ENCODE data around the gene UBL4A. TPM values are rescaled to one million over a fixed set of nuclear protein-coding genes. Genes with fewer than 3 reads are reported as not detected.

UBL4A gene
- total RNA-seq, 4 donors from 2014 or later = 14.7 to 36.3 (median 29.5) TPM

DNA sequence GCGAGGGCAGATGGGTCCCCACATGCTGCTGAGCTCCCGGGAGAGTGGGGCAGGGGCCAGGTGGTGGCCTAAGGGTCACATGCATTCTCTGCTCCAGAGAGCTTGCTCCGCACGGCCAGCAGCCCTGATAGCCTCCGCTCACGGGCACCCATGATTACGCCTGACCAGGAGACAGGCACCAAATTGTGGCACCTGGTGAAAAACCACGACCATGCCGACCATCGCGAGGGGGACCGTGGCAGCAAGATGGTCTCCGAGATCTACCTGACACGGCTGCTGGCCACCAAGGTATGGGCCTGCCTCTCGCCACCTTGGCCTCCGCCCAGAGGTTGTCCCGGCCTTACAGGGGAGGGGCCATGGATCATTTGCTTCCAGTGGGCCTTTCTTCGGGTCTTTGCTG is 16.5 kb downstream of the UBL4A start:
- H3K4me1 ChIP-seq = no peaks in the 10 kb centered on the region
- no peaks in the 10 kb centered on the region for H3K36me3 ChIP-seq
- H3K4me3 ChIP-seq = no peak overlapping the region
- H3K9me3 ChIP-seq = no peaks in the 10 kb centered on the region
- intact Hi-C loops (cut with DNase I; ENCODE audit: low total_unique reads) = no loop called here
- TF ChIP-seq, protein P1, sequence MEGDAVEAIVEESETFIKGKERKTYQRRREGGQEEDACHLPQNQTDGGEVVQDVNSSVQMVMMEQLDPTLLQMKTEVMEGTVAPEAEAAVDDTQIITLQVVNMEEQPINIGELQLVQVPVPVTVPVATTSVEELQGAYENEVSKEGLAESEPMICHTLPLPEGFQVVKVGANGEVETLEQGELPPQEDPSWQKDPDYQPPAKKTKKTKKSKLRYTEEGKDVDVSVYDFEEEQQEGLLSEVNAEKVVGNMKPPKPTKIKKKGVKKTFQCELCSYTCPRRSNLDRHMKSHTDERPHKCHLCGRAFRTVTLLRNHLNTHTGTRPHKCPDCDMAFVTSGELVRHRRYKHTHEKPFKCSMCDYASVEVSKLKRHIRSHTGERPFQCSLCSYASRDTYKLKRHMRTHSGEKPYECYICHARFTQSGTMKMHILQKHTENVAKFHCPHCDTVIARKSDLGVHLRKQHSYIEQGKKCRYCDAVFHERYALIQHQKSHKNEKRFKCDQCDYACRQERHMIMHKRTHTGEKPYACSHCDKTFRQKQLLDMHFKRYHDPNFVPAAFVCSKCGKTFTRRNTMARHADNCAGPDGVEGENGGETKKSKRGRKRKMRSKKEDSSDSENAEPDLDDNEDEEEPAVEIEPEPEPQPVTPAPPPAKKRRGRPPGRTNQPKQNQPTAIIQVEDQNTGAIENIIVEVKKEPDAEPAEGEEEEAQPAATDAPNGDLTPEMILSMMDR (IDR thresholded peaks at IDR 0.05) = no peak
- no peak for TF ChIP-seq POLR2A (IDR thresholded peaks at IDR 0.05)
- no peaks in the 10 kb centered on the region for H3K27me3 ChIP-seq
- DNase-seq = no peak
- H3K27ac ChIP-seq = no peak overlapping the region

DNA sequence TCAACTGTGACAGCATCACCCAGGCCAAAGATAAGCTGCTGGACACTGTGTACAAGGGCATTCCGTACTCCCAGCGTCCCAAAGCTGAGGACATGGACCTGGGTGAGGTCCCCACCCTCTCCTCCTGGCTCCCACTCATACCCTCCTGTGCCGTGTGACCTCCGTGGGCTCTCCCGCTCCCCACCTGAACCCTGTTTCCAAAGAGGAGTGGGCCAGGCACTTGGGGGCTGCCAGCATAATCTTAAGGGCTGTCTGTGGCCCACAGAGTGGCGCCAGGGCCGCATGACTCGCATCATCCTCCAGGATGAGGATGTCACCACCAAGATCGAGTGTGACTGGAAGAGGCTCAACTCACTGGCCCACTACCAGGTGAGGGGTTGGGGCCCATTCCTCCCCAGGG is 17.3 kb downstream of the UBL4A start:
- H3K36me3 ChIP-seq = no peaks in the 10 kb centered on the region
- H3K27ac ChIP-seq = no peak overlapping the region
- no peaks in the 10 kb centered on the region for H3K9me3 ChIP-seq
- H3K27me3 ChIP-seq = no peaks in the 10 kb centered on the region
- TF ChIP-seq, protein P1 (IDR thresholded peaks at IDR 0.05) = no peak
- no peak overlapping the region for H3K4me3 ChIP-seq
- H3K4me1 ChIP-seq = no peaks in the 10 kb centered on the region
- intact Hi-C loops (cut with DNase I; ENCODE audit: low total_unique reads) = no loop called here
- DNase-seq = no peak

DNA sequence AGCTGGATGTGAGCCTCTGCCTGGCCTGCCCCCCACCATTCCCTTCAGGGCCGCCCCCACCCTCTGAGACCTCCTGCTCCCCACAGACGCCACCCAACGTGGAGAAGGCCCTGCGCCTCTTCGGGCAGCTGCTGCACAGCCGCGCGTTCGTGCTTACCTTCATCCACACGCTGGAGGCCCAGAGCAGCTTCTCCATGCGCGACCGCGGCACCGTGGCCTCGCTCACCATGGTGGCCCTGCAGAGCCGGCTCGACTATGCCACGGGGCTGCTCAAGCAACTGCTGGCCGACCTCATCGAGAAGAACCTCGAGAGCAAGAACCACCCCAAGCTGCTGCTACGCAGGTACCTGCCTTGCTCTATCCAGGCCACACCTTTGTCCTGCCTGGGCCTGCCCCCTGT is 18.2 kb downstream of the UBL4A start:
- no peak for DNase-seq

DNA sequence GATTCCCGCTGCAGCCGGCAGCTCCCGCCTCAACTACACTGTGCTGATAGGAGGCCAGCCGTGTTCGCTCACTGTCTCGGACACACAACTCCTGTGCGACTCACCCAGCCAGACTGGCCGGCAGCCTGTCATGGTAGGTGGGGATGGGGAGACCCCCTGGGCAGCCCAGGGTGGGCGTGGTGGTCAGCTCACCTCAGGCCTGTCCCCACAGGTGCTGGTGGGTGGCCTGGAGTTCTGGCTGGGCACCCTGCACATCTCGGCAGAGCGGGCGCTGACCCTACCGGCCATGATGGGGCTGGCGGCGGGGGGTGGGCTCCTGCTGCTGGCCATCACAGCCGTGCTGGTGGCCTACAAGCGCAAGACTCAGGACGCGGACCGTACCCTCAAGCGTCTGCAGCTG is 18.9 kb downstream of the UBL4A start:
- intact Hi-C loops (cut with DNase I; ENCODE audit: low total_unique reads) = no loop called here
- H3K36me3 ChIP-seq = no peaks in the 10 kb centered on the region
- DNase-seq = no peak
- no peak overlapping the region for H3K4me3 ChIP-seq
- H3K4me1 ChIP-seq = no peaks in the 10 kb centered on the region
- no peak for TF ChIP-seq POLR2A (IDR thresholded peaks at IDR 0.05)
- TF ChIP-seq, protein P1 (IDR thresholded peaks at IDR 0.05) = no peak
- no peaks in the 10 kb centered on the region for H3K9me3 ChIP-seq
- no peaks in the 10 kb centered on the region for H3K27me3 ChIP-seq
- no peak overlapping the region for H3K27ac ChIP-seq

More for the DNA sequence above, 18.2 kb downstream of the UBL4A start:
- Histone ChIP-seq H3K9me3 (no peaks in the 10 kb centered on the region), H3K4me1 (no peaks in the 10 kb centered on the region), H3K27ac (no peak overlapping the region), H3K4me3 (no peak overlapping the region), H3K27me3 (no peaks in the 10 kb centered on the region), H3K36me3 (no peaks in the 10 kb centered on the region)
- TF ChIP-seq, protein P1 (IDR thresholded peaks at IDR 0.05) = no peak
- TF ChIP-seq POLR2A (IDR thresholded peaks at IDR 0.05) = no peak
- intact Hi-C loops (cut with DNase I; ENCODE audit: low total_unique reads) = no loop called here

DNA sequence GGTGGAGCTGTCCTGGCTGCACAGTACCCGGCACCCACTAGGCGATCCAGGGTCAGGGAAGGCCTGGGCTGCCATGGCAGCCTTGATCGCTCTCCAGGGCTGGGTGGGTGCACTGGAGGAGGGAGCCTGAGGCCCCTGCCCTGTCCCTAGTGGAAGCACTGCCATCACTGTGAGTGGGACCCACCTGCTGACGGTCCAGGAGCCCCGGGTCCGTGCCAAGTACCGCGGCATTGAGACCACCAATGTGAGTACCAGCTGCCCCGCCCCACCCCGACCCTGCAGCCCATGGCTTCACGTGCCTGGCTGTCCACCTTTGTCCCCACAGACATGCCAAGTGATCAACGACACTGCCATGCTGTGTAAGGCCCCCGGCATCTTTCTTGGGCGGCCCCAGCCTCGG is 19.5 kb downstream of the UBL4A start:
- no peak for DNase-seq
- no peak for TF ChIP-seq POLR2A (IDR thresholded peaks at IDR 0.05)
- intact Hi-C loops (cut with DNase I; ENCODE audit: low total_unique reads) = no loop called here
- H3K9me3 ChIP-seq = no peaks in the 10 kb centered on the region
- H3K4me3 ChIP-seq = no peak overlapping the region
- no peak overlapping the region for H3K27ac ChIP-seq
- no peaks in the 10 kb centered on the region for H3K27me3 ChIP-seq
- no peaks in the 10 kb centered on the region for H3K4me1 ChIP-seq
- no peaks in the 10 kb centered on the region for H3K36me3 ChIP-seq

DNA sequence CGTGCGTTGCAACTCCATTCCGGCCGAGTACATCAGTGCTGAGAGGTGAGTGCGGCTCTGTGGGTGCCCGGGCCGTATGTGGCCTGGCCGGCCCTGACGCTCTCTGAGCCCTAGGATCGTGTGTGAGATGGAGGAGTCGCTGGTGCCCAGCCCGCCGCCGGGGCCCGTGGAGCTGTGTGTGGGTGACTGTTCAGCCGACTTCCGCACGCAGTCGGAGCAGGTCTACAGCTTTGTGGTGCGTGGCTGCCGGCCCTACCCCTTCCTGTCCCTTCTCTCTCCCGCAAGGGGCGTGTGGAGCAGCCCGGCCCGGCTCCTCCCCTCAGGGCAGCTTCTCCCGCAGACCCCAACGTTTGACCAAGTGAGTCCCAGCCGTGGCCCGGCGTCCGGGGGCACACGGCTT is 20.4 kb downstream of the UBL4A start:
- no peaks in the 10 kb centered on the region for H3K9me3 ChIP-seq
- no peak for DNase-seq
- H3K27me3 ChIP-seq = no peaks in the 10 kb centered on the region
- no peak overlapping the region for H3K27ac ChIP-seq
- intact Hi-C loops (cut with DNase I; ENCODE audit: low total_unique reads) = no loop called here
- H3K4me1 ChIP-seq = no peaks in the 10 kb centered on the region
- TF ChIP-seq, protein P1 (IDR thresholded peaks at IDR 0.05) = no peak
- no peak for TF ChIP-seq POLR2A (IDR thresholded peaks at IDR 0.05)
- no peaks in the 10 kb centered on the region for H3K36me3 ChIP-seq
- H3K4me3 ChIP-seq = no peak overlapping the region

Data from uterus (tissue), 4 donors.